Liver (tissue), 9 donors: Measurements from ENCODE around the gene HYAL3. TPM values are rescaled to one million over a fixed set of nuclear protein-coding genes. Genes with fewer than 3 reads are reported as not detected.

Experiments used
- DNase-seq: peaks from one replicate; pipeline ENCODE4 v3.0.0-alpha.2; 2017; ENCODE audit warnings: low spot score
- H3K27ac ChIP-seq, 2 donors: one replicate each; pipeline ENCODE4 v1.7.0; 2013; ENCODE audit warnings: inconsistent platforms in 2 of 2, low read length in 2 of 2, control low read depth in 1 of 2, low read depth in 1 of 2, mild to moderate bottlenecking in 1 of 2
- H3K27me3 ChIP-seq, 4 donors: one replicate each; pipeline versions ENCODE4 v1.6.1 to v1.7.0; 2013; ENCODE audit warnings: low read length in 3 of 4, inconsistent platforms in 1 of 4, mild to moderate bottlenecking in 1 of 4, moderate library complexity in 1 of 4; ENCODE audit not compliant: control insufficient read depth in 4 of 4, insufficient read depth in 4 of 4
- H3K36me3 ChIP-seq, 4 donors: one replicate each; pipeline versions ENCODE4 v1.6.1 to v1.7.0; 2013; ENCODE audit warnings: low read length in 3 of 4, mild to moderate bottlenecking in 3 of 4, low read depth in 1 of 4, moderate library complexity in 1 of 4; ENCODE audit not compliant: control insufficient read depth in 4 of 4, insufficient read depth in 3 of 4
- H3K4me1 ChIP-seq, 4 donors: one replicate each; pipeline versions ENCODE4 v1.6.1 to v1.7.0; 2013; ENCODE audit warnings: low read length in 3 of 4, mild to moderate bottlenecking in 3 of 4, moderate library complexity in 1 of 4; ENCODE audit not compliant: control insufficient read depth in 4 of 4, insufficient read depth in 4 of 4
- H3K4me3 ChIP-seq, 3 donors: one replicate each; pipeline versions ENCODE4 v1.6.1 to v1.7.0; 2013; ENCODE audit warnings: low read length in 3 of 3, control low read depth in 1 of 3, low read depth in 1 of 3, mild to moderate bottlenecking in 1 of 3
- H3K9ac ChIP-seq, 2 donors: one replicate each; pipeline ENCODE4 v1.7.0; 2013; ENCODE audit warnings: low read length in 2 of 2, mild to moderate bottlenecking in 2 of 2, moderate library complexity in 2 of 2, control low read depth in 1 of 2, low read depth in 1 of 2
- H3K9me3 ChIP-seq, 4 donors: one replicate each; pipeline versions ENCODE4 v1.6.1 to v1.7.0; 2013; ENCODE audit warnings: low read length in 3 of 4; ENCODE audit not compliant: control insufficient read depth in 4 of 4
- ATF3 ChIP-seq: IDR thresholded peaks from 2 replicates; pipeline ENCODE4 v1.6.1; 2016; ENCODE audit warnings: antibody characterized with exemption
- CTCF ChIP-seq: fragments of 150-350 bp; IDR thresholded peaks from 2 replicates; pipeline ENCODE4 v1.5.1; 2017; ENCODE audit warnings: improper control_type of control experiment, low read depth, low read length; ENCODE audit not compliant: missing input control
- FOXA1 ChIP-seq: IDR thresholded peaks from 2 replicates; pipeline ENCODE4 v1.6.1; 2016; ENCODE audit warnings: antibody characterized with exemption
- FOXA2 ChIP-seq: IDR thresholded peaks from 2 replicates; pipeline ENCODE4 v1.6.1; 2016; ENCODE audit warnings: antibody characterized with exemption
- GABPA ChIP-seq, 2 donors: IDR thresholded peaks in 1 of 2; conservative IDR thresholded peaks in 1 of 2; 2 replicates each; pipeline ENCODE4 v1.6.1; 2016; ENCODE audit warnings: antibody characterized with exemption in 2 of 2, mild to moderate bottlenecking in 1 of 2, moderate library complexity in 1 of 2
- HNF4A ChIP-seq, 2 donors: conservative IDR thresholded peaks; 2 replicates each; pipeline ENCODE4 v1.6.1; 2016; ENCODE audit warnings: antibody characterized with exemption in 2 of 2, mild to moderate bottlenecking in 2 of 2
- HNF4G ChIP-seq: IDR thresholded peaks from 2 replicates; pipeline ENCODE4 v1.6.1; 2016; ENCODE audit warnings: antibody characterized with exemption
- JUND ChIP-seq, 2 donors: IDR thresholded peaks; 2 replicates each; pipeline ENCODE4 v1.6.1; 2016; ENCODE audit warnings: antibody characterized with exemption in 2 of 2
- MAX ChIP-seq: IDR thresholded peaks from 2 replicates; pipeline ENCODE4 v1.6.1; 2016; ENCODE audit warnings: antibody characterized with exemption
- NR2F2 ChIP-seq: IDR thresholded peaks from 2 replicates; pipeline ENCODE4 v1.6.1; 2016; ENCODE audit warnings: antibody characterized with exemption
- RAD21 ChIP-seq, 2 donors: IDR thresholded peaks; 2 replicates each; pipeline ENCODE4 v1.6.1; 2016; ENCODE audit warnings: antibody characterized with exemption in 2 of 2, mild to moderate bottlenecking in 2 of 2
- REST ChIP-seq: IDR thresholded peaks from 2 replicates; pipeline ENCODE4 v1.6.1; 2016; ENCODE audit warnings: antibody characterized with exemption, mild to moderate bottlenecking
- RXRA ChIP-seq, 2 donors: IDR thresholded peaks; 2 replicates each; pipeline ENCODE4 v1.6.1; 2017 to 2018; ENCODE audit warnings: antibody characterized with exemption in 2 of 2, mild to moderate bottlenecking in 1 of 2
- SP1 ChIP-seq: IDR thresholded peaks from 2 replicates; pipeline ENCODE4 v1.6.1; 2018; ENCODE audit warnings: antibody characterized with exemption, mild to moderate bottlenecking
- TAF1 ChIP-seq: conservative IDR thresholded peaks from 2 replicates; pipeline ENCODE4 v1.6.1; 2016; ENCODE audit warnings: antibody characterized with exemption, mild to moderate bottlenecking
- ZBTB33 ChIP-seq: IDR thresholded peaks from 2 replicates; pipeline ENCODE4 v1.6.1; 2016; ENCODE audit warnings: antibody characterized with exemption
- WGBS: extraction: QIAGEN DNeasy Blood & Tissue Kit; methylation state at CpG from one replicate; pipeline ENCODE4 v1.1.7; 2013; 5-methylcytosine and 5-hydroxymethylcytosine counted together
- polyA plus RNA-seq, 2 donors: library from polyadenylated mRNA; stranded (reverse) in 1 of 2; unstranded in 1 of 2; fragments of 200-250 nt in 1 of 2; fragments of >200 nt in 1 of 2; fragmentation: Nextera tagmentation in 1 of 2; extraction: Ambion mirVana in 1 of 2; gene quantifications; one replicate each; pipeline versions ENCODE4 v1.2.1 to v1.2.3, GENCODE V29; 2013 to 2015
- total RNA-seq, 2 donors: library from RNA; depleted of rRNA; stranded (reverse); fragments of >200 nt; gene quantifications; one replicate each; pipeline ENCODE4 v1.2.3, GENCODE V29; 2014
- donor health status: healthy.
- donor health status: healthy.
- donor health status: healthy.
- donor health status: healthy.
- donor health status: healthy.

The HYAL3 gene
- total and polyA plus RNA-seq, 4 donors = 1.8 to 6.6 (median 2.0) TPM

- no peak for DNase-seq
- H3K27me3 ChIP-seq = peaks cover 0 to 2% (median 0%) of the 10 kb centered on the region in 4 donors
- TF ChIP-seq FOXA1 (no peak), RXRA (IDR thresholded peaks at IDR 0.05) (no peak), NR2F2 (no peak), MAX (no peak), ZBTB33 (no peak), SP1 (no peak), GABPA (IDR thresholded peaks at IDR 0.05 in 1 of 2, conservative IDR thresholded peaks at IDR 0.05 in 1 of 2) (no peak), TAF1 (no peak), CTCF (no peak), HNF4A (conservative IDR thresholded peaks at IDR 0.05) (no peak), ATF3 (no peak), FOXA2 (no peak), HNF4G (no peak), RAD21 (IDR thresholded peaks at IDR 0.05) (no peak), REST (no peak), JUND (IDR thresholded peaks at IDR 0.05) (no peak)
- H3K4me1 ChIP-seq = peaks cover 2 to 30% (median 10%) of the 10 kb centered on the region in 4 donors
- no peak overlapping the region for H3K27ac ChIP-seq
- no peak overlapping the region for H3K9ac ChIP-seq
- WGBS = 86% methylated on average over 4 of the region's 4 CpGs
- H3K9me3 ChIP-seq = no peaks in the 10 kb centered on the region
- no peaks in the 10 kb centered on the region for H3K36me3 ChIP-seq
- no peak overlapping the region for H3K4me3 ChIP-seq
These were observed 20.9 kb downstream of the HYAL3 start for GRCh38 chr3:50278123-50278879.
